Measurements from ENCODE around the gene ALOX12B.
"Not testable (repeated sequence)": the region's sequence is repeated elsewhere in the genome, so short reads cannot be mapped to it uniquely, and the experiment has no call there.

Gene ALOX12B

GRCh38 chr17:8110456-8110804, 22.9 kb upstream of the ALOX12B start:
- TF ChIP-seq, protein P1, sequence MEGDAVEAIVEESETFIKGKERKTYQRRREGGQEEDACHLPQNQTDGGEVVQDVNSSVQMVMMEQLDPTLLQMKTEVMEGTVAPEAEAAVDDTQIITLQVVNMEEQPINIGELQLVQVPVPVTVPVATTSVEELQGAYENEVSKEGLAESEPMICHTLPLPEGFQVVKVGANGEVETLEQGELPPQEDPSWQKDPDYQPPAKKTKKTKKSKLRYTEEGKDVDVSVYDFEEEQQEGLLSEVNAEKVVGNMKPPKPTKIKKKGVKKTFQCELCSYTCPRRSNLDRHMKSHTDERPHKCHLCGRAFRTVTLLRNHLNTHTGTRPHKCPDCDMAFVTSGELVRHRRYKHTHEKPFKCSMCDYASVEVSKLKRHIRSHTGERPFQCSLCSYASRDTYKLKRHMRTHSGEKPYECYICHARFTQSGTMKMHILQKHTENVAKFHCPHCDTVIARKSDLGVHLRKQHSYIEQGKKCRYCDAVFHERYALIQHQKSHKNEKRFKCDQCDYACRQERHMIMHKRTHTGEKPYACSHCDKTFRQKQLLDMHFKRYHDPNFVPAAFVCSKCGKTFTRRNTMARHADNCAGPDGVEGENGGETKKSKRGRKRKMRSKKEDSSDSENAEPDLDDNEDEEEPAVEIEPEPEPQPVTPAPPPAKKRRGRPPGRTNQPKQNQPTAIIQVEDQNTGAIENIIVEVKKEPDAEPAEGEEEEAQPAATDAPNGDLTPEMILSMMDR (conservative IDR thresholded peaks at IDR 0.05; ENCODE audit: low read depth), result peak; percentile 66
- CTCF ChIA-PET, result interaction anchor here (0.6 to 2.4 kb wide), 17 partner anchors 9 to 170 kb away, joined by 3 to 16 read pairs (median 4); no protein-coding TSS in a partner anchor
- no peak overlapping the region; the same call in 1 of the 2 replicates for H3K27ac ChIP-seq
- DNase-seq (ENCODE audit: low spot score), result no peak
- POLR2A ChIA-PET (ENCODE audit: low non-redundant PET), result no interaction called here

DNA sequence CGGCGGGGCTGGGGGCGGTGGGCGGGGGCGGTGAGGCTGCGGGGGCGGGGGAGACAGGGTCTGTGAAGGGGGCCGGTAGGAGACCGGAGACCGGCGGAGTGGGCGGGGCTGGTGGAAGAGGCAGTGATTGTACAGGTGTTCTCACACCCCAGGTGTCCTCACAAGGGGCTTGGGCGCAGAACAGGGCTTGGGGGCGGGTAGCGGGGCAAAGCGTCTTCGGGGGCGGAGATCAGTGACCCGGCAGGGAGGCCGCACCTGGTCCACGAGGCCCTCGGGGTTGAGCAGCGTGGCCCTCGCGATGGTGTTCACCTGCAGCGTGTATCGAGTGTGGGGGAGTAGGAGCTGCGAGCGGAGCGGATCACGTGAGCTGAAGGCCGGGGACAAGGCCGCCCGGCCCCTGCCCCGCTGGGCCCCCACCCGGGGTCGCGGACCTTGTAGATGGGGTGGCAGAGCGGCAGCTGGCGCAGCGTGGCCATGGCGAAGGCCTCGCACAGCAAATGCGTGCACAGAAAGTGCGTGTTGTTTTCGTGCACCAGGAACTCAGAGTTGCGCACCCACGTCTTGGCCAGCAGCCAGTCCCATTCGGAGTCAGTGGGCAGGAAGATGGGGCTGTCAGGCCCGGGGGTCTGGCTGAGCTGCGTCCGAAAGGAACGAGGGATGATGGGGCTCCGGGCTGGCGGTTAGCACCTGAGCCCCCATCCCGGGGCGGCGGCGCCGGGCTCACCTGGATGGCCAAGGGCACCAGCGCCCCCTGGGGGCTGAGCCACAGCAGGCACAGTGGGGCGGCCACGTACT, 22.3 kb upstream of the ALOX12B start:
- DNase-seq (ENCODE audit: low spot score), result peak; percentile 55
- H3K27ac ChIP-seq, result no peak overlapping the region; the same call in 1 of the 2 replicates
- ChIA-PET CTCF (interaction anchor here (0.6 to 2.4 kb wide), 17 partner anchors 9 to 399 kb away, joined by 3 to 16 read pairs (median 5); no protein-coding TSS in a partner anchor), POLR2A (ENCODE audit: low non-redundant PET) (interaction anchor here (0.6 kb wide), 1 partner anchor 62 kb away, joined by 4 read pairs; no protein-coding TSS in a partner anchor)
- TF ChIP-seq, protein P1 (conservative IDR thresholded peaks at IDR 0.05; ENCODE audit: low read depth), result peak; percentile 92

GRCh38 chr17:8108972-8109660, 21.6 kb upstream of the ALOX12B start:
- CTCF ChIA-PET, result interaction anchor here (0.6 to 2.4 kb wide), 10 partner anchors 10 to 398 kb away, joined by 3 to 16 read pairs (median 4); no protein-coding TSS in a partner anchor
- POLR2A ChIA-PET (ENCODE audit: low non-redundant PET), result interaction anchor here (0.6 kb wide), 1 partner anchor 63 kb away, joined by 4 read pairs; no protein-coding TSS in a partner anchor
- no peak for DNase-seq (ENCODE audit: low spot score)
- TF ChIP-seq, protein P1 (conservative IDR thresholded peaks at IDR 0.05; ENCODE audit: low read depth), result no peak
- H3K27ac ChIP-seq, result no peak overlapping the region

- POLR2A ChIA-PET (ENCODE audit: low non-redundant PET); DNase-seq (ENCODE audit: low spot score): not testable (repeated sequence)
- CTCF ChIA-PET, result interaction anchor here (0.8 to 1.3 kb wide), 4 partner anchors 14 to 33 kb away, joined by 3 to 5 read pairs (median 4); no protein-coding TSS in a partner anchor
- peak overlapping the region; percentile 60 for H3K27ac ChIP-seq
Observed at GRCh38 chr17:8106980-8107379, 19.5 kb upstream of the ALOX12B start.

- peak overlapping the region; percentile 83 for H3K27ac ChIP-seq
- DNase-seq (ENCODE audit: low spot score), result peak; percentile 58
- ChIA-PET POLR2A (ENCODE audit: low non-redundant PET) (no interaction called here), CTCF (interaction anchor here (0.6 to 1.5 kb wide), 5 partner anchors 13 to 194 kb away, joined by 3 to 5 read pairs (median 3); no protein-coding TSS in a partner anchor)
- TF ChIP-seq, protein P1 (conservative IDR thresholded peaks at IDR 0.05; ENCODE audit: low read depth), result no peak
Observed at GRCh38 chr17:8105957-8106398, 18.5 kb upstream of the ALOX12B start.

DNA sequence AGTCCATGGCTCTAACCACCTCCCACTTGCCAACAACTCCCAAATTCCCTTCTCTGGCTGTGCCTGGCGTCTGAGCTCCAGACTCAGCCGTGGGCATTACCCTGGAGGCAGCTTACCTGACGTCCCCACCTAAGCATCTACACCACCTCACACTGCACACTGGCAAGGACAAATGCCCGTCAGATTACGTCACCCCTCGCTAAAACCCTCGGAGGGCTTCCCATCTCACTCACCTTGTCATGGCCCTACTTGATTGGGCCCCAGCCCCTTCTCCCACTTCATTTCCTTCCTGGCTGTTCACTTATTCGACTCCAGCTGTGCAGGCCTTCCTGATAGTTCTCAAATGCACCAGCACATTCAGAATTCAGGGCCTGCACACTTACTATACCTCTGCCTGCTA, 17.4 kb upstream of the ALOX12B start:
- ChIA-PET POLR2A (ENCODE audit: low non-redundant PET) (no interaction called here), CTCF (interaction anchor here (0.9 to 2.0 kb wide), 5 partner anchors 10 to 31 kb away, joined by 3 to 7 read pairs (median 4); no protein-coding TSS in a partner anchor)
- peak overlapping the region; percentile 83 for H3K27ac ChIP-seq
- no peak for DNase-seq (ENCODE audit: low spot score)
- TF ChIP-seq, protein P1 (conservative IDR thresholded peaks at IDR 0.05; ENCODE audit: low read depth), result no peak

Data from RWPE1 (cell line).